K562 (cell line): Measurements from ENCODE around the gene CEP170. TPM values are rescaled to one million over a fixed set of nuclear protein-coding genes. Genes with fewer than 3 reads are reported as not detected.

Source experiments
- ATAC-seq: fragments of 200-7000 bp; cut with Tn5 transposase; 3 replicates; pipeline ENCODE4 v1.9.1; 2020; ENCODE audit warnings: moderate library complexity
- BruUV-seq: library from RNA; stranded (reverse); fragments of 400-500 nt; replicated peaks from 2 replicates; lab custom pipeline; 2021; lab: Mats Ljungman, UMichigan
- CTCF ChIA-PET: fragments of 300-600 bp; formaldehyde crosslinking; extraction: SDS; loops from one replicate; lab custom pipeline; 2021; ENCODE audit warnings: low intra/inter-chr PET ratio; lab: Yijun Ruan, JAX
- POLR2A ChIA-PET: fragments of 300-600, 350-650 bp; sonication (Branson Sonifier 250); formaldehyde crosslinking; extraction: SDS; loops from one replicate; lab custom pipeline; 2021; ENCODE audit warnings: antibody characterized with exemption, inconsistent platforms; lab: Yijun Ruan, JAX
- DNase-seq, 4 experiments: peaks; one replicate each; pipeline versions ENCODE4 v3.0.0 to v3.0.0-alpha.2; 2011 to 2018; ENCODE audit warnings: low spot score in 3 of 4, mixed read lengths in 3 of 4; ENCODE audit errors: extremely low read depth in 1 of 4
- FAIRE-seq: peaks from 2 replicates; lab custom pipeline; 2011; peaks lifted over from hg19 to GRCh38; lab: Jason Lieb, UNC
- H2AFZ ChIP-seq: 2 replicates; pipeline ENCODE4 v1.6.0; 2011; ENCODE audit warnings: low read depth, low read length, control low read depth, inconsistent platforms
- H3K27ac ChIP-seq: fragments of 200-600 bp; 3 replicates; pipeline ENCODE4 v1.8.0; 2011; ENCODE audit warnings: low read depth, mild to moderate bottlenecking, control low read depth, inconsistent platforms, low read length, moderate library complexity, mixed read lengths; ENCODE audit errors: extremely low read depth
- H3K27me3 ChIP-seq, 2 experiments: fragments of 300-600 bp in 1 of 2; 2 replicates in 1 of 2; 3 replicates in 1 of 2; pipeline versions ENCODE4 v1.6.0 to v1.8.0; 2011; ENCODE audit warnings: inconsistent platforms in 2 of 2, low read length in 2 of 2, mild to moderate bottlenecking in 1 of 2, mixed read lengths in 1 of 2, moderate library complexity in 1 of 2; ENCODE audit not compliant: control insufficient read depth in 2 of 2, insufficient read depth in 2 of 2
- H3K36me3 ChIP-seq: fragments of 300-600 bp; 3 replicates; pipeline ENCODE4 v1.8.0; 2011; ENCODE audit warnings: mild to moderate bottlenecking, low read length, inconsistent platforms; ENCODE audit not compliant: control insufficient read depth, insufficient read depth
- H3K4me1 ChIP-seq, 2 experiments: fragments of 200-600 bp in 1 of 2; replicated peaks in 1 of 2; 2 replicates in 1 of 2; 3 replicates in 1 of 2; pipeline versions ENCODE4 v1.5.1 to v1.8.0; 2011; ENCODE audit warnings: inconsistent platforms in 2 of 2, low read length in 2 of 2, mild to moderate bottlenecking in 1 of 2, mixed read lengths in 1 of 2, moderate library complexity in 1 of 2; ENCODE audit not compliant: control insufficient read depth in 2 of 2, insufficient read depth in 2 of 2
- H3K4me2 ChIP-seq: 2 replicates; pipeline ENCODE4 v1.6.1; 2011; ENCODE audit warnings: low read length, control low read depth, inconsistent platforms, mixed read lengths; ENCODE audit not compliant: insufficient read depth
- H3K4me3 ChIP-seq: fragments of 200-600 bp; sonication (generic), shearing (Covaris generic); 2 replicates; pipeline ENCODE4 v1.5.1; 2016; ENCODE audit warnings: control low read depth, inconsistent platforms
- H3K79me2 ChIP-seq: fragments of 200-600 bp; 3 replicates; pipeline ENCODE4 v1.8.0; 2011; ENCODE audit warnings: low read length, inconsistent platforms; ENCODE audit not compliant: control insufficient read depth, insufficient read depth
- H3K9ac ChIP-seq, 2 experiments: 2 replicates each; pipeline versions ENCODE4 v1.6.0 to v1.6.1; 2011; ENCODE audit warnings: low read depth in 2 of 2, low read length in 2 of 2, control low read depth in 1 of 2, inconsistent platforms in 1 of 2, mild to moderate bottlenecking in 1 of 2, mixed read lengths in 1 of 2; ENCODE audit not compliant: insufficient read depth in 1 of 2
- H3K9me1 ChIP-seq: one replicate; pipeline ENCODE4 v1.6.0; 2011; ENCODE audit warnings: inconsistent platforms, mild to moderate bottlenecking, low read length, moderate library complexity; ENCODE audit not compliant: control insufficient read depth, insufficient read depth
- H3K9me3 ChIP-seq: replicated peaks from 2 replicates; pipeline ENCODE4 v1.5.1; 2011; ENCODE audit warnings: low read depth, low read length, inconsistent platforms; ENCODE audit not compliant: control insufficient read depth, insufficient read depth
- H4K20me1 ChIP-seq: replicated peaks from 2 replicates; pipeline ENCODE4 v1.6.1; 2011; ENCODE audit warnings: low read length, inconsistent platforms, mixed read lengths; ENCODE audit not compliant: control insufficient read depth, insufficient read depth
- E2F4 ChIP-seq: sonication (generic); formaldehyde crosslinking; IDR thresholded peaks from 2 replicates; pipeline ENCODE4 v1.8.0; 2022; ENCODE audit warnings: mild to moderate bottlenecking, low read depth, missing genetic modification reagents
- HMG20B ChIP-seq: fragments of 250-450 bp; sonication (Bioruptor Pico); IDR thresholded peaks from 2 replicates; pipeline ENCODE4 v1.5.0; 2021; ENCODE audit warnings: mild to moderate bottlenecking
- MNT ChIP-seq, 2 experiments: fragments of 450-650 bp; conservative IDR thresholded peaks; 2 replicates each; pipeline ENCODE4 v1.6.1; 2017; ENCODE audit warnings: mild to moderate bottlenecking in 2 of 2, moderate library complexity in 2 of 2
- POLR2A ChIP-seq: fragments of 450-650 bp; conservative IDR thresholded peaks from 2 replicates; pipeline ENCODE4 v1.6.1; 2016
- RBBP5 ChIP-seq: fragments of 200-600 bp; sonication (generic); IDR thresholded peaks from 2 replicates; pipeline ENCODE4 v1.6.1; 2012; ENCODE audit warnings: borderline replicate concordance, mild to moderate bottlenecking, low read length, control low read depth, inconsistent platforms; ENCODE audit not compliant: insufficient read depth, poor library complexity, severe bottlenecking
- SIN3B ChIP-seq: fragments of 450-650 bp; IDR thresholded peaks from 2 replicates; pipeline ENCODE4 v1.6.1; 2017; ENCODE audit warnings: low read depth, mild to moderate bottlenecking, moderate library complexity
- SIRT6 ChIP-seq: IDR thresholded peaks from one replicate; pipeline ENCODE4 v1.6.1; 2012; ENCODE audit warnings: low read depth, mild to moderate bottlenecking, control low read depth, inconsistent platforms, low read length, moderate library complexity
- TBP ChIP-seq: optimal IDR thresholded peaks from 2 replicates; pipeline ENCODE3; 2011; ENCODE audit warnings: low read depth, low read length, improper control_type of control experiment
- ZFP30 ChIP-seq: fragments of 250-450 bp; sonication (Bioruptor Pico); IDR thresholded peaks from 2 replicates; pipeline ENCODE4 v1.8.0; 2022; ENCODE audit warnings: moderate library complexity, mild to moderate bottlenecking, inconsistent platforms, borderline replicate concordance
- WGBS: fragments of 100-300 bp; shearing (Covaris generic); methylation state at CpG from one replicate; pipeline ENCODE4 v1.1.6; 2016; ENCODE audit warnings: low coverage, mixed read lengths; ENCODE audit not compliant: insufficient coverage; ENCODE audit errors: missing lambda C conversion rate; 5-methylcytosine and 5-hydroxymethylcytosine counted together
- in situ Hi-C: fragments of 300-500 bp; cut with MboI; formaldehyde crosslinking; loops from 4 replicates; pipeline ENCODE4 v1.15.0; 2018; ENCODE audit warnings: inconsistent platforms, mixed read lengths
- intact Hi-C: fragments of 100-400 bp; cut with micrococcal nuclease; formaldehyde crosslinking; loops from 2 replicates; pipeline ENCODE4 v1.14.2; 2022
- polyA plus RNA-seq, 8 experiments: library from polyadenylated mRNA; depleted of rRNA in 4 of 8; stranded (reverse) in 5 of 8; unstranded in 3 of 8; fragments of >200 nt; fragmentation: Nextera tagmentation in 2 of 8; fragmentation: Illumina TruSeq in 1 of 8; extraction: Ambion mirVana in 2 of 8; extraction: Trizol in 1 of 8; gene quantifications; 2 replicates each; pipeline versions ENCODE4 v1.2.1 to v1.2.3, GENCODE V29; 2011 to 2014; ENCODE audit warnings: inconsistent platforms in 1 of 8, missing spikeins in 1 of 8
- total RNA-seq, 7 experiments: library from RNA; depleted of rRNA in 6 of 7; stranded (reverse); fragments of >200 nt in 6 of 7; fragmentation: Illumina TruSeq in 2 of 7; extraction: Trizol in 2 of 7; gene quantifications; 2 replicates each; pipeline versions ENCODE4 v1.2.1 to v1.2.3, GENCODE V29; 2011 to 2021; ENCODE audit warnings: low replicate concordance in 1 of 7

The CEP170 gene
- total and polyA plus RNA-seq, 9 of the 15 experiments (the other 6 are each of a cell fraction or from before 2014, with no cell fraction given): 22.6 to 110 (median 68.5) TPM

- Histone ChIP-seq H3K27ac (peak overlapping the region; percentile 61), H3K4me3 (no peak overlapping the region), H3K4me1 (peaks cover 22 to 43% of the 10 kb centered on the region in 2 experiments), H3K36me3 (peaks cover 19% of the 10 kb centered on the region; the same call in 2 of the 3 replicates), H3K9ac (peak overlapping the region; percentile 38 to 82; a peak in 3 of 4 replicates), H3K9me1 (no peaks in the 10 kb centered on the region), H3K79me2 (peaks cover 14% of the 10 kb centered on the region; the same call in 2 of the 3 replicates), H4K20me1 (no peaks in the 10 kb centered on the region), H2AFZ (peak overlapping the region; percentile 78), H3K4me2 (peak overlapping the region; percentile 67), H3K27me3 (no peaks in the 10 kb centered on the region), H3K9me3 (no peaks in the 10 kb centered on the region)
- CTCF ChIA-PET: no interaction called here
- BruUV-seq: no TSS peak
- TF ChIP-seq TBP (peak; percentile 14), ZFP30 (CRISPR knock-in tag) (no peak), E2F4 (CRISPR knock-in tag) (0 out of 2 replicates have a peak, but pooled peaks have one; percentile 19), RBBP5 (peak; percentile 6), HMG20B (no peak), POLR2A (0 out of 2 replicates have a peak, but pooled peaks have one; percentile 24), MNT (conservative IDR thresholded peaks at IDR 0.05) (0 out of 4 replicates have a peak, but pooled peaks of 1 of the 2 experiments have one; percentile 15), SIN3B (0 out of 2 replicates have a peak, but pooled peaks have one; percentile 15), SIRT6 (no peak)
- FAIRE-seq (no peak), ATAC-seq (peak; percentile 60), DNase-seq (peak in 2 of 4 experiments; percentile 29 to 47)
- WGBS: 52% methylated on average over 4 of the region's 4 CpGs
- in situ Hi-C loops: no loop called here
- POLR2A ChIA-PET: interaction anchor here (1.2 to 2.2 kb wide), 2 partner anchors 13 to 245 kb away, joined by 4 to 19 read pairs; partner anchors contain the start of genes CEP170 and SDCCAG8
- intact Hi-C loops: no loop called here
These were observed 14.3 kb upstream of the CEP170 start for GRCh38 chr1:243269461-243269801.
